Activated CD4-positive, alpha-beta T cell treated with anti-CD3 and anti-CD28 coated beads for 4 hours (primary cell): Measurements from ENCODE around the gene TOMM40L.

Experiments used
- DNase-seq, 2 donors: peaks; one replicate each; pipeline ENCODE4 v3.0.0-alpha.2; 2020

TOMM40L gene

DNA sequence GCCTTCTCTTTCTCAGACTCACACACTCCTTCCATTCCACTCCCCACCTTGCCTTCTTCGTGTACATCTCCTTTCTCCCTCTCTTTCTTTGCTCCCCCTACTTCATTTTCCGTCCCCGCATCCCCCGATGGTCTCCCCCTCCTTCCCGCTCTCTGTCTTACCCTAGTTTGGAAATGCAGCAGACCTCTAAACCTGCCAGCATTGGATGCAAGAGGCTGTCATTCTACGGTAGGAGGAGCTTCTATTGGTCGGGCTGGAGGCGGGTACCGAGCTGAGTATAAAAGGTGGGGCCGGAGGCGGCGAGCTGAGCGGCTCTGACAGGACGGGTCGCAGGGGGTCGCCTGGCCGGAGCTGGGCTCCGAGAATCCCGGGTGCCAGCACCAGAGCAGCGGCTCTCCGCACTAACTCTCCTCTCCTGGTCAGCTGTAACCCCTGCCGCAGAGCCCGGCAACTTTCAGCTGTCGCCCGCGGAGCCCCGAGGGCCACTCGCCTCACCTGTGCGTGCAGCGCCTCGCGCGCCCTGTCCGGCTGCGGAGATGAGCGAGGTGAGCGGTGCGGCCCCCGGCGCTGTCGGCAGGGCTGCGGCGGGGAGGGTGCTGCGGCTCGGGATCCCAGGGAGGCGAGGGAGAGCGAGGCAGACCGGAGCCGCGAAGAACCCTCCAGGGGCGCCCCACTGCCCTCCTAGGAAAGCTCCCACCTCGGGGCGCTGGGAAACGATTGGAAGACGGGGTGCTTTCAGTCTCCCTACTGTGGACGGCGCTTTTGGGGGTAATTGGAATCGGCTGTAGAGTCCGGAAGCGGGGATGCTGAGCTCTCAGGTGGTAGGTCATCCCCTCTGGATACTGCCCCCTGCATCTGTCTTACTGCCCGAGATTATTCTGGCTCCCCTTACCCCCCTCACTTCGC, 32.8 kb downstream of the TOMM40L start, which contains the start of gene PCP4L1:
TSS of gene PCP4L1 (plus strand) at position 307 of the 906 bp plus-strand sequence. CDS start at position 537, 230 bp downstream.
- peak; percentile 7 to 11 for DNase-seq

DNA sequence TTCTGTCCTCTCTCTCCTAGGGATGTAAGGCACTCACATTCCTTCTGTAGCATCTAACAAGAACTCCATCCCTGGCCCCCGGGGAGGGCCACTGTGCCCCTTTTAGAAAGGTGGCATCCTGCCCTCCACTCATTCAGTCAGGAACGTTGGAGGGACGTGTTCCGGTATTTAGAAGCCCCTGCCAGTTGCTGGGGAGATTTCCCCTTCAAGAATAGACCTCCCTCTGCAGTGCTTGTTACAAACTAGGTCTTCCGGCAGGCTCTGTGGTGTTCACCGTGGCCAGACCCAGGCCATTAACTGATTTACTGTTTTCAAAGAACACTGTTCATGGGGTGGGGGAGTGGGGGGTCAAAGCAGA, 33.5 kb downstream of the TOMM40L start:
- no peak for DNase-seq

DNA sequence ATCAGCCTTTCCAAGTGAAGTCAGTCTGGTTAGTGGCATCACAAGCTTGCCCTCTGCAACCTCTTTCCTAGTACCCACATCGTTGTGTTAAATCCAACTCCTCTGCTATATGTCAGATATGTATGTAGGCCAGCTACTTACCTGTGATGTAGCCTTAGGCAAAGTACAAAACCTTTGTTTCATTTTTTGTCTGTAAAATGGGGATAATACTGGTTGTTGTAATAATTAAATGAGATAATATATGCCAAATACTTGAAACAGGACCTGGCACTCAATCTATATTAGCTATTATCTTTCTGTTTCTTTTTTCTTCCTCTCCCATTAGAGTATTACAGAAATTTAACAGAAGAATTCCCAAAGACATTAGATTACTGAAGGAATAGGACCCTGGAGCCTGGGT, 33.9 kb downstream of the TOMM40L start:
- no peak for DNase-seq

DNA sequence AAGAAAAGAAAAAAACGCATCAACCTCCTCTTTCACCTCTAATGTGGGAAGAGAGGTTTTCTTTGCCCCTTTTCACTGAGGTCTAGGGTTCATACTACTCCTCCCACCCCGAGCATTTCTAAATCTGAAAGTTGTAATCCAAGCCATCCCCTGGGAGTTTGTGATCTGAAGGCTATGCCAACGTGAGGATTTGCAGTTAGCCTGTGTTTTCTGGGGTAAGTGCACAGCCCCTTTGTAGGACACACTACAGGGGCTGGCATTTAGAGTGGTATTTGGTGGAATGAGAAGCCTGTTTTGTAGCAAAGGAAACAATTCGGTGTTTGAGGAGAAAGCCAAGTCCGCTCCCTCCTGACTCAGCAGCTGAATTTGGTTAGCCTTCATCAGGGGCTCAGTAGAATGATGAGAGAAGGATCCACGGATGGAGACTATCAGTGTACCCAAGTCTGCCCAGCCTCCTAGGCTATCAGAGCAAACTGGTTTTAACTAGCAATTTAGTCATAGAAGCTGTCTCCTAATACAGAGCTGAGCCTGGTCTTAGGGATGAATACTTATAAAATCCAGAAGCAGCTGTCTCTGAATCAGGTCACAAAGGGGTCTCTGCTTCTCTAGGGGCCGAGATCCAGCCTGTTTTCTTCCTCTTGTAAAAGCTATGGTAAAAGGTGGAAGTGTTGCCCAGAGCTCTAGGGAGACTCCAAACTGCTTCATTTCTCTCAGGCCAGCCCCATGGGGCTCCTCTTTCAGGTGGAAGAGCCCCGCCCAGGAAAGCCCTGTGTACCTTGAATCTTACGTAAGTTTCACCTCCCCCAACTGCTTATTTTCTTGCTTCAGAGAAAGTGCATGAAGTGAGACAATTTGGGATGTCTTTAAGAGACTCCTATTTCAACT, 34.8 kb downstream of the TOMM40L start:
- DNase-seq, result no peak

DNA sequence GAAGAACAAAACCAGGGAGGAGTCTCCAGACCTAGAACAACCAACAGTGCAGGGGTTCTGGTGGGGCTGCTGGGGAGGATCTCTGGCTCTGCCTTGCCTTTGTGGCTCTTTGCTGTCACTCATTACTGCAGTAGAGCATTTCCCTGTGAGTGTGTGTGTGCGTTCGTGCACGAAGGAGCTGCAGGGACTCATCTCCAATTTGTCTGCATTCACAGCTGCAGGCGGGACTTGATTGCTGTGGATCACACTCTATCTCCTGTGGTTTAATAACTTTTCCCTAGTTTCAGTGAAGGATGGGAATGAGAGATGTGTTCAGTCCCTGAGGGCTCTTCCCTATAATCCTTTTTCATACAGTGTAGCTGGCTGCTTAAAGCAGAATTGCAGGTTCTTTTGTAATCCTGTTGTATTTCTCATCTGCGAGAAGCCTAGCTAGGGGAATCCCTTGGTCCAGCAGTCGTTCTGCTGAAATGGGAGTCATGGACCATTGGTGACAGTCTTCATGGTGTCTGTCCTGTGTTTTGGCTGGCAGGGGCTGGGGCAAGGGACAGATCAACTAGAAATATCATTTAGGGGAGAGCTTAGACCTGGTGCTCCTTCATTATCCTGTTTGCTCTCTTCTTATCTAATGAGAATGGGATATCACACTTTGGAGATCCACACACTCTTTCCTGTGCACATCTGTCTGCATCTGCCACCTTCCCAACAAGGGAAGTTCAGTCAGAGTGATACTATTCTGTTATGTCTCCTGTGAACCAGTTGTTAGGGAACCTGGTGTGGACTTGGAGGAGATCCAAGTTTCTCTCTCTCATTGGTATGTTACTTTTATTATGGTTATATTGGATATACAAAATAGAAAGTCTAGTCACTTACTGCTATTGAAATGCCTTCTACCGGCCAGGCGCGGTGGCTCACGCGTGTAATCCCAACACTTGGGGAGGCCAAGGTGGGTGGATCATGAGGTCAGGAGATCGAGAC, 35.7 kb downstream of the TOMM40L start:
- DNase-seq, result no peak

DNA sequence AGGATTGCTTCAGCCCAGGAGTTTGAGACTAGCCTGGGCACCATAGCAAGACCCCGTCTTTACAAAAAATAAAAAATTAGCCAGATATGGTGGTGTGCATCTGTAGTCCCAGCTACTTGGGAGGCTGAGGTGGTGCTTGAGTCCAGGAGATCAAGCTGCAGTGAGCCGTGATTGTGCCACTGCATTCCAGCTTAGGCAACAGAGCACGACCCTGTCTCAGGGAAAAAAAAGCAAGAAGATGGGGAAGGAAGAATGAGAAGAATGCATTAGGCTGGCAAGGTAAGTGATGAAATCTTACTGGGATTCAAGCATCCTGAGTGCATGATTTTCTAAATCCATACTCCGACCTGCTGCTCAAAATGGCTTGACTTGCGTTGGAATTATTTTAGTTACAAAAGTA, 39.4 kb downstream of the TOMM40L start:
- no peak for DNase-seq

DNA sequence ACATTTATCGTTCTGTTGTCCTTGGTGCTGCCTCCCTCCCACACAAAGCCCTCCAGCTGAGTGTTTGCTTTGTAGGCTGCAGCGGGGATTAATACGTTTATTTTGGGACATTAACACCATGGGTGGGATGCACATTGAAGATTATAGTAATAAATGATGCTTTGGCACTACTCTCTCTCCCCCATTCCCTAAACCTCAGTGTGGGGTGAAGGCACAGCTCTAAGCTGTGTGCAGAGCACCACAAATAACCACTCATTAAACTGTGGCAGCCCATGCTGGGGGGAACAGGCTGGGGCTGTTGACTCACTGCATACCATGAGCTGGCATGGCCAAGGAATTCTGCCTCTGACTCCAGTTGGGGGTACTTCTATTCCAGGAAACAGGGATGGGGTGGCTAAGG, 40.3 kb downstream of the TOMM40L start:
- DNase-seq, result no peak

DNA sequence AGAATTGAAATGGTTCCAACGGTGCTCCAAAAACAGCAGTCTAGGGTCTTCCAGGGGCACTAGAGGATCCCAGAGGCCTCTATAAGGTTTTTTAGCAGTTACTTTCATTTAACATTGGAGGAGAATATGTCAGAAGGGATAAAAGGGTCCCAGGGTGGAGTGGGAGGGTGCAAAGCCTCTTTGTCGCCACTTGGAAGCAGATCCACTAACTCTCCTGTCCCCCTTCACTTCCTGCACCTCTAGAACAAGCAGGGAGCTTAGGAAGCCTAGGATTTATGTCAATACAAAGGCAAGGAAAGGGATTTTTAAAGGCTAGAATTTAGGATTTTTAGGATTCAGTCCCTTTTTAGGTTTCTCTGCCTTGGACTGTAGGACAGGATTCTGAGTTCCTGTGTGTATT, 41.0 kb downstream of the TOMM40L start:
- DNase-seq, result no peak

DNA sequence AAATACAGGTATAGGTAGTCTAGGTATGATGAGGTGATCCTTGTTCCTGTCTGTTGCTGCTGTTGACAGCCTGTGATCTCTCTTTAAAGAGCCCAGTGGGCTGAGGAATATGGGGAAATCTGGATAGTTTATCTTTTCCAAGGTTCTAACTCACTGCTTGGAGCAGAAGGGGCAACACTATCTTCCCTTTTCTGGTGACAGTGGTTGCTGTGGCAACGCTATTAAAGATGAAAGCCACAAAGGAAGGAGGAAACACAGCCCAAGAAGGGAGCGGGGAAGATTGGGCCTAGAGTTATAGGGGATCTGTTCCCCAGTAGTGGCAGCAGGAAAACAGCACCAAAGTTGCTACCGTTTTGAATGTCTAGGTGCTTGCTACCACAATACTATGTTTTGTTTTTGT, 41.5 kb downstream of the TOMM40L start:
- DNase-seq, result no peak

DNA sequence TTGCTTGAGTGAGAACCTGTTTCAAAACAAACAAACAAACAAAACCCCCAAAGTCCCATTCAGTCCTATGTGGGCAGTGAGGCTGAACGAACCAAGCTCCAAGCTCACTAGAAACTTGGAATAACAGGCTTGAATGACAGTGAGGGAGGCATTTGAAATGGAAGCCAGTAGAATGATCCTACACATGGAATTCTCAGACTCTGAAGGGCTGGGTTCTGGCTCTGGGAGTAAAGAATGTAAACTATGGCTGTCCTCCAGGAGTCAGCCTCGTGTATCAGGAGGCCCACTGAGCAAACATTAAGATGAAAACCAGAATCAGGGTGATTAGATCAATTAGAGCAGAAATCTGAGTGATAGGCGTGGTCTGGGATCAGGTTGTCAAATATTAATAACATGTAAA, 47.5 kb downstream of the TOMM40L start:
- no peak for DNase-seq

DNA sequence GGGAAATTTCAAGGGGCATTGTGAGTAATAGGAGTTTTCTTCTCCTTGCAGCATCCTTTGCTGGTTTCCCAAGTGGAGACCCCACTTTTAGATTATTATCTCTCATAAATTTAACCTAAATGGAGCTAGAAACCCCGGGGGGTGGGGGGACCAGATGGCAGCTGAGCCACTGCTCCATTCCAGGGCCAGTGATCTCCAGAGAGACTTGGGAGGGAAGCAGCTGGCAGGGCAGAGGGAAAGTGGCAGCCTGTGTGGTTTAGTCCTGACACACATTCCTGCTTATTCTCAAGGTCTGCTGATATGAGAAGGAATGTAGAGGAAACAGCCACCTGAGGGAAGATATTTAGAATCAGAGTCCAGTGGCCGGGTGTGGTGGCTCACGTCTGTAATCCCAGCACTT, 49.0 kb downstream of the TOMM40L start:
- DNase-seq, result no peak
